ENCODE measurements around the gene BMP2K.
A peak's percentile ranks its signal among the peaks of the same experiment; 100 is the strongest.
"Not testable (repeated sequence)": the region's sequence is repeated elsewhere in the genome, so short reads cannot be mapped to it uniquely, and the experiment has no call there.

Gene BMP2K

DNA sequence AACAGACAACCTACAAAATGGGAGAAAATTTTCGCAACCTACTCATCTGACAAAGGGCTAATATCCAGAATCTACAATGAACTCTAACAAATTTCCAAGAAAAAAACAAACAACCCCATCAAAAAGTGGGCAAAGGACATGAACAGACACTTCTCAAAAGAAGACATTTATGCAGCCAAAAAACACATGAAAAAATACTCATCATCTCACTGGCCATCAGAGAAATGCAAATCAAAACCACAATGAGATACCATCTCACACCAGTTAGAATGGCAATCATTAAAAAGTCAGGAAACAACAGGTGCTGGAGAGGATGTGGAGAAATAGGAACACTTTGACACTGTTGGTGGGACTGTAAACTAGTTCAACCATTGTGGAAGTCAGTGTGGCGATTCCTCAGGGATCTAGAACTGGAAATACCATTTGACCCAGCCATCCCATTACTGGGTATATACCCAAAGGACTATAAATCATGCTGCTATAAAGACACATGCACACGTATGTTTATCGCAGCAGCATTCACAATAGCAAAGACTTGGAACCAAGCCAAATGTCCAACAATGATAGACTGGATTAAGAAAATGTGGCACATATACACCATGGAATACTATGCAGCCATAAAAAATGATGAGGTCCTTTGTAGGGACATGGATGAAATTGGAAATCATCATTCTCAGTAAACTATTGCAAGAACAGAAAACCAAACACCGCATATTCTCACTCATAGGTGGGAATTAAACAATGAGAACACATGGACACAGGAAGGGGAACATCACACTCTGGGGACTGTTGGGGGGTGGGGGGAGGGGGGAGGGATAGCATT lies 19.7 kb downstream of the BMP2K start:
- not testable (repeated sequence) for DNase-seq

- no peak for DNase-seq
Measured at GRCh38 chr4:78796526-78796925, 20.4 kb downstream of the BMP2K start.

DNA sequence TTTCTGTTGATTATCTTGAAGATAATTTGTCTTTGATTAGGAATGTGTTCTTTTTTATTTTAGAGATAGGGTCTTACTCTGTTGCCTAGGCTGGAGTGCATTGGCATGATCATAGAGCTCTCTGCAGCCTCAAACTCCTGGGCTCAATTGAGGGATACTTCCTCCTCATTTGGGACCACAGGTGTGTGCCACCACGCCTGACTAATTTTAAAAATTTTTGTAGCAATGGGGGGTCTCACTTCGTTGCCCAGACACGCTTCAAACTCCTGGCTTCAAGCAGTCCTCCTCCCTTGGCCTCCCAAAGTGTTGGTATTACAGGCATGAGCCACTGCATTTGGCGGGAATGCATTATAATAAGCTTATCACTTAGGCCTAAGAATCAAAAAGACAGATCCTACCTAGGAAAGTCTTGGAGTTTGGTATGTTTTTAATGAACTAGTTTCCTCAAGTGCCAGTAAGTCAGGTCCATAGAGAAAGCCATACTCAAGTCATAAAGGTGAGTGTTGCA lies 21.7 kb downstream of the BMP2K start:
- DNase-seq: no peak

- DNase-seq: no peak
Measured at GRCh38 chr4:78799551-78800495, 23.7 kb downstream of the BMP2K start.

DNA sequence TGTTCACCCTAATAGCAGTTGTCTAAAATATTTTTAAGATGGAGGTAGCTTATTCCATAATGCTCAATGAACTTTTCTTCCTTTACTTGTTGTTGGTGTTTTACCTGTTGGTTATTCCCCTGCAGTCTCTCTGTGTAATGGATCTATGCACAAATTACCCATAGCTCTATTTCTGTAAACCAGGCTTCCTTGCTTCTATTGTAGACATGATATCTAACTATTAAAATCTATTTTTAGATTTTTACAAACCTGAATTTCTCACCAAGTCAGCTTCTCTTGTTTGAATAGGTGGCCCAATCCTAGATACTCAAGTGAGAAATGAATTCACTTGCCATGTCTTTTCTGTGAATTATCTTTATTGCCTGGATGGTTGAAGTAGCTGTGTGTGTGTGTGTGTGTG lies 24.8 kb downstream of the BMP2K start:
- DNase-seq: no peak

- no peak for DNase-seq
Measured at GRCh38 chr4:78803983-78804382, 27.8 kb downstream of the BMP2K start.

GRCh38 chr4:78806943-78807460 lies 30.9 kb downstream of the BMP2K start:
- DNase-seq: no peak

DNA sequence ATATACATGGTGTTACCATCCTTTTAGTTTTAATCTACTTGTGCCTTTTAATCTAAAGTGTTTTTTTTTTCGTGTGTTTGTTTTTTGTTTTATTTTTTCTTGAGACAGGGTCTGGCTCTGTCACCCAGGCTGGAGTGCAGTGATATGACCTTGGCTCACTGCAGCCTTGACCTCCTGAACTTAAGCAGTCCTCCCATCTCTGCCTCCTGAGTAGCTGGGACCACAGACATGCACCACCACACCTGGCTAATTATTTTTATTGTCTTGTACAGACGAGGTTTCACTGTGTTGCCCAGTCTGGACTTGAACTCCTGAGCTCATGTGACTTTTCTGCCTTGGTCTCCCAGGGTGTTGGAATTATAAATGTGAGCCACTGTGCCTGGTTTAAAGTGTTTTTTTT lies 33.1 kb downstream of the BMP2K start:
- no peak for DNase-seq

DNA sequence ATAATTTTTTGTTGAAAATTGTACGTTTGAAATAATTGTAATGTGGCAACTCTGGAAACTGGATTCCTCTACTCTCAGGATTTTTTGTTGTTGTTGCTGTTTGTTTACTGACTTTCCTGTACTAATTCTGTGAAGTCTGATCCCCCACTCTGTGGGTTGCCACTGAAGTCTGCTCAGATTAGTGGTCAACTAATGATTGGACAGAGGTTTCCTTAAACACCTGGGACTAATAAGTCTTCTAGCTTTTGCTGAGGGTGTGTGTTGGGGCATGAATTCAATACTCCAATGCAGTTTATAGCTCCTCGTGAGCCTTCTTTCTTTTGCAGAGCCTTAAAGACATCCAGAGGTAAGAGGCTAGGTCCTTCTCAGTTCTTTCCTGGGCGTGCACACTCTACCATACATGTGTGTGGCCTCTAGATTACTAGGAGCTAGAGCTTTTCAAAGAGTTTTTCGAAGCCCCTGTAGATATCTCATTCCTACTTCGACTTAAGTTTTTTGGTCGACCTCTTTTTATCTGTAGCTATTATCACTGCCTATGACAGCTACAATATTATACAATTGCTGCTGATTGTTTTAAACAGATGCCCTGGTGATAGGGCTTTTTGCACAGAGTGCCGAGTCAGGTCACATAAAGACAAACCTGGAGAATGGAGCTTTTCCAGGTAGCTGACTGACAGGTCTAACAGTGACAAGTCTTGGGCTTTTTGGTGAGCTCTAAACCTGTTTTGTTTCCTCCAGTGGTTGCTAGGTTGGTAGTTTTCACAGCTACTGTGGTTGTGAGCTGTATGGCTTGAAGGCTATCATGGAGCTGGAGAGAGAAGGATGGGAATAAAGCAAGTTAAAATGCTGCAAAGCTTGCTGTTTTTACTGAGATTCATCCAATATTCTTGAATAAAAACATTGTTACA lies 34.0 kb downstream of the BMP2K start:
- no peak for DNase-seq

DNA sequence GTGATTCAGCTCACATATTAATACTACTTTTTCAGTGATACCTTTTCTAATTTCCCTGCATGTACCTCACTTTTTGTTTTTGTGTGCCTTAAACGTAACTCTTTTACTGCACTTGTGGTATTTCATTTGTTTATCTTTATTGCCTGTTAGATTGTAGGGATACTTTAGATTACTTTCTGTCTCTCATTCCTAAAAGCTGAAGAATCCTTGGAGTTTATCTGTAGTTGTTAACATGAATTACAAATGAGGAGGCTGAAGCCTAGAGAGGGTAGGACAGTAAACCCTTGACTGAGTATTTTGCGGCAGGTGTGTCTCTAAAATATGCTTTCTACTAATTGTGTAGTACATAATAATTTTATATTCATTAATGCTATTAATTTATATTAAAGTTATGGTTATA lies 34.9 kb downstream of the BMP2K start:
- no peak for DNase-seq

DNA sequence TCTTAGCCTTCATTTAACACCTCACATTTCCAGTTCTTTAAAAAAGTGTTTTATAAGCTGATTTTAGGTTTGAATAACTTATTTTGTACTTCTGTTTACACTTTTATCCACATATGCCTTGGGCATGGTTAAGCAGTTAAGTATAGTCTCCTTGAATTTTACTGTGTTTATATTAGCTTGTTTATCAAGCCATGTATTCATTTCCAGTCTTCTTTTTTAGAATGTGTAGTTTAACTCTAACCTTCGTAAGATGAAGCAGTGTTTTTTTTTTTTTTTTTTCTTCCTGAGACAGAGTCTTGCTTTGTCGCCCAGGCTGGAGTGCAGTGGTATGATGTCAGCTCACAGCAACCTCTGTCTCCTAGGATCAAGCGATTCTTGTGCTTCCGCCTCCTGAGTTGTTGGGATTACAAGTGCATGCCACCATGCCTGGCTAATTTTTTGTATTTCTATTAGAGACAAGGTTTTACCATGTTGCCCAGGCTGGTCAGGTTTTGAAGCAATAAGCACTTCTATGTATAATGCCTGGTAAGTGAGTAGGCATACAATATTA lies 42.5 kb downstream of the BMP2K start:
- DNase-seq: no peak

DNA sequence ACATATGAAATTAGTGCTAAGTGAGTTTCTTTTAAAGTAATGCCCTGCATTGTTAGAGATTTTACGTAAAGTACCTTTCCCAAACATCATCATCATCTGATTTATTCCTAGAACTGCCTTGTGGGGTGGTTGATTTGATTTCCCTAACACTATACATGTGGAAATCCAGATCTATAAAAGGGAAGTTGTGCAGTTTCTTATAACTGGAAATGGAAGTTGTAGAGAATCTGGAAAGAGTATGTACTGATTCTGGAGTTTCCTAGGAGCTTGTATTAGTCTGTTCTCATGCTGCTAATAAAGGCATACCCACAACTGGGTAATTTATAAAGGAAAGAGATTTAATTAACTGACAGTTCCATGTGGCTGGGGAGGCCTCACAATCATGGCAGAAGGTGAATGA lies 47.9 kb downstream of the BMP2K start:
- DNase-seq: no peak

GRCh38 chr4:78827191-78827590 lies 51.0 kb downstream of the BMP2K start:
- DNase-seq: no peak

GRCh38 chr4:78829296-78829695 lies 53.1 kb downstream of the BMP2K start:
- DNase-seq: peak; percentile 26

- not testable (repeated sequence) for DNase-seq
Measured at GRCh38 chr4:78839676-78840075, 63.5 kb downstream of the BMP2K start.

DNA sequence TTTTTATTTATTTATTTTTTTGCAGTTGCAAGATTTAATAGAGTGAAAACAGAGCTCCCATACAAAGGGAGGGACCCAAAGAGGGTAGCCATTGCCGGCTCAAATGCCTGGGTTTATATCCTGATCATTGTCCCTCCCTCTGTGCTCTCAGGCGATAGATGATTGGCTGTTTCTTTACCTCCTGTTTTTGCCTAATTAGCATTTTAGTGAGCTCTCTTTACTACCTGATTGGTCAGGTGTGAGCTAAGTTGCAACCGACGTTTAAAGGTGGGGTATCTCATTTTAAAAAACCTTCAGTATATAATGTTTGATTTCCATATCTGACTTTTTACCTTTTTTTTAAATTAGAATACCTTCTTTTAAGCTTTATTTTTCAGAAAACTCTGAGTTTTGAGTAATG lies 64.1 kb downstream of the BMP2K start:
- DNase-seq: not testable (repeated sequence)

DNA sequence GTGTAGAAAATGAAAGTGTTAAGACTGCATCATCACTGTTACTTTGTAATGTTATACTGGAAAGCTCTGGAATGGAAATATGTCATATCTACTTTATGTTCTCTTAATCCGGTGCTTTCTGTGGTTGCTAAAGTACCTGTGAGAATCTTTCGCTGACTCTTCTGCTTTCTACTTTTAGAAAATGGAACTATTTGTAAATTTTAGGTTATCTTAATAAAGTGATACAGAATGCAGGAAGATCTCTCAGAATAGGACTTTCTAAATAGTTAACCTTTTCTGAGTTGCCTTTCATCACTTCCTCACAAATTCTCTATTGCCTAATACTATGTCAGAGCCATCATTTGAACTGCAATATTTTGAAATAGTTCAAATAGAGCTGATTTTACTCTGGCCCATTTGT lies 69.3 kb downstream of the BMP2K start:
- DNase-seq: no peak

DNA sequence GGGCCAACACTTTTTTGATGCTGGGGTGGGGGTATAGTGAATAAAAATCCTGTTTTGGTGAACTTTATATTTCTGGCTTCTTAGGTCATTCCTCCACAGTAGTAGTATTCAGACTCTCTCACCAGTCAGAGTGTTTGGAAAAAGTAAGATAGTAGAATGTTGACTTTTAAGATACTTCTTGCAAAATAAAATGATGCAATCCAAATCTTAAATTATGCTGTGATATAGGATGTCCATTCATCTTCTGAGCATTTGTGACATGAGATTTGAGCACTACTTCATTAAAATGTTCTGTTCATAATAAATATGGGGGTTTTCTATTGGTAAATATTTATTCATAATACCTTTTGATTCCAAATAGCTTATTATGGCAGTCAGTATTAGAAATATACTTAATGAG lies 70.1 kb downstream of the BMP2K start:
- no peak for DNase-seq

DNA sequence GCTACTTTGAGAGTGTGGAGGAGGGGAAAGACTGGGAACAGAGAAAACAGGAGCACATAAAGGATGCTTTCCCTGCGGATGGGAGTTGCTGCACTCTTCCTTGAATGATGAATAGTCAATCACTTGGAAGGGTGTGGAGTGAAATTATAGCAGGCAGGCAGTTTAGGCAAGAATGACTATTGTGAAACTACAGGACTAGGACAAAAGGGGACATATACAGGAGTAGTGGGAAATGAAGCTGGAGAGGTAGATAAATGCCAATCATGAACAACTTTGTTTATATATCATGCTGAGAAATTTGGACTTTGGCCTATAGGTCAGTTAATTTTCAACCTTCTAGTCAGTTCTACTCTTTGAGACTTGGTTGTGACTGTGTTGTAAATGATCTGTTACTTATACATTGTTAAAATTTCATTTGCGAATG lies 86.2 kb downstream of the BMP2K start:
- no peak for DNase-seq

GRCh38 chr4:78863254-78863869 lies 87.2 kb downstream of the BMP2K start:
- no peak for DNase-seq

- DNase-seq: no peak
Measured at GRCh38 chr4:78863991-78864390, 87.8 kb downstream of the BMP2K start.
